Measurements from ENCODE around the gene CCDC124. TPM values are rescaled to one million over a fixed set of nuclear protein-coding genes. Genes with fewer than 3 reads are reported as not detected.
"Not testable (repeated sequence)": the region's sequence is repeated elsewhere in the genome, so short reads cannot be mapped to it uniquely, and the experiment has no call there.

CCDC124 gene
- total RNA-seq, 3 donors from 2014 or later = 43.8 to 53.4 (median 47.9) TPM

- intact Hi-C loops (cut with DNase I; ENCODE audit: low total_unique reads) = no loop called here
- Histone ChIP-seq H3K4me1 (peaks cover 0 to 3% of the 10 kb centered on the region in 2 donors), H3K36me3 (no peaks in the 10 kb centered on the region), H3K27me3 (no peaks in the 10 kb centered on the region), H3K27ac (no peak overlapping the region), H3K9me3 (peaks cover 17 to 25% of the 10 kb centered on the region in 2 donors), H3K4me3 (no peak overlapping the region)
- no peak for DNase-seq (ENCODE audit: low spot score in 2 of 2)
- no peak for TF ChIP-seq POLR2A (IDR thresholded peaks at IDR 0.05)
- TF ChIP-seq POLR2AphosphoS5 (IDR thresholded peaks at IDR 0.05) = no peak
- TF ChIP-seq CTCF (IDR thresholded peaks at IDR 0.05) = no peak
These were observed 21.9 kb upstream of the CCDC124 start for GRCh38 chr19:17910791-17911360.

GRCh38 chr19:17915940-17916593 is 16.7 kb upstream of the CCDC124 start:
- no peak for DNase-seq (ENCODE audit: low spot score in 2 of 2)
- Histone ChIP-seq H3K27ac (no peak overlapping the region), H3K4me3 (no peak overlapping the region), H3K36me3 (no peaks in the 10 kb centered on the region), H3K27me3 (no peaks in the 10 kb centered on the region), H3K9me3 (peaks cover 5 to 12% of the 10 kb centered on the region in 2 donors), H3K4me1 (no peaks in the 10 kb centered on the region)
- TF ChIP-seq POLR2AphosphoS5 (IDR thresholded peaks at IDR 0.05) = no peak
- TF ChIP-seq POLR2A (IDR thresholded peaks at IDR 0.05) = no peak
- no peak for TF ChIP-seq CTCF (IDR thresholded peaks at IDR 0.05)
- intact Hi-C loops (cut with DNase I; ENCODE audit: low total_unique reads) = no loop called here

GRCh38 chr19:17918151-17918550 is 14.7 kb upstream of the CCDC124 start:
- intact Hi-C loops (cut with DNase I; ENCODE audit: low total_unique reads); H3K36me3 ChIP-seq; H3K4me3 ChIP-seq; H3K4me1 ChIP-seq; H3K27me3 ChIP-seq; H3K27ac ChIP-seq; H3K9me3 ChIP-seq; DNase-seq (ENCODE audit: low spot score in 2 of 2): not testable (repeated sequence)

GRCh38 chr19:17919122-17919521 is 13.7 kb upstream of the CCDC124 start:
- intact Hi-C loops (cut with DNase I; ENCODE audit: low total_unique reads); H3K27me3 ChIP-seq; H3K36me3 ChIP-seq; H3K27ac ChIP-seq; H3K4me3 ChIP-seq; DNase-seq (ENCODE audit: low spot score in 2 of 2); H3K9me3 ChIP-seq; H3K4me1 ChIP-seq: not testable (repeated sequence)

- H3K9me3 ChIP-seq = no peaks in the 10 kb centered on the region
- no peak overlapping the region for H3K4me3 ChIP-seq
- H3K27ac ChIP-seq = no peak overlapping the region
- no peak for DNase-seq (ENCODE audit: low spot score in 2 of 2)
- no peaks in the 10 kb centered on the region for H3K36me3 ChIP-seq
- no peaks in the 10 kb centered on the region for H3K27me3 ChIP-seq
- no peaks in the 10 kb centered on the region for H3K4me1 ChIP-seq
- TF ChIP-seq CTCF (IDR thresholded peaks at IDR 0.05) (no peak), POLR2A (IDR thresholded peaks at IDR 0.05) (no peak), POLR2AphosphoS5 (IDR thresholded peaks at IDR 0.05) (no peak)
- intact Hi-C loops (cut with DNase I; ENCODE audit: low total_unique reads) = no loop called here
These were observed 12.3 kb upstream of the CCDC124 start for GRCh38 chr19:17920527-17920926.

GRCh38 chr19:17922138-17922537 is 10.7 kb upstream of the CCDC124 start:
- Histone ChIP-seq H3K9me3 (no peaks in the 10 kb centered on the region), H3K27me3 (no peaks in the 10 kb centered on the region), H3K4me1 (no peaks in the 10 kb centered on the region), H3K27ac (no peak overlapping the region), H3K4me3 (no peak overlapping the region), H3K36me3 (no peaks in the 10 kb centered on the region)
- DNase-seq (ENCODE audit: low spot score in 2 of 2) = no peak
- no peak for TF ChIP-seq CTCF (IDR thresholded peaks at IDR 0.05)
- intact Hi-C loops (cut with DNase I; ENCODE audit: low total_unique reads) = no loop called here

Data from breast epithelium (tissue), 4 donors.